ENCODE results near the gene VCX3B.
"Not testable (repeated sequence)": the region's sequence is repeated elsewhere in the genome, so short reads cannot be mapped to it uniquely, and the experiment has no call there.

VCX3B gene

DNA sequence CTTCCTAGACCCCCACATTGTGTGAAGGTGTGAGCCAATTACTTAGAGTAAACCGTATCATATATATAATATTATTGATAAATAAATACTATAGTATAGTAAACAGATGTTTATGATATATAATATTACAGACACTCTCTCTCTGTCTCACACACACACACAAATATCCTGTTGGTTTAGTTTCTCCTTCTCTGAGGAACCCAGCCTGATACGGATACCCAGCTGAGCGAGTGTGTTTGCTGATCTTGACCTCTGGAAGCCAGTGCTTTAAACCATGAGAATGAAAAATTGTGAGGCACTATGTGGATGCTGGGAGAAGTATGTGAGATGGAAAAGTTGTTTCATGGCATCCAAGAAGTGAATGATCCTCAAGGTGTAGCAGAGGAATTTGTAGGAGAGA lies at the start of gene VCX3B:
VCX3B (plus strand) TSS at position 301 of the 400 bp plus-strand sequence. CDS start 621 bp downstream, outside the sequence.
- DNase-seq (ENCODE audit: low spot score) = not testable (repeated sequence)

DNA sequence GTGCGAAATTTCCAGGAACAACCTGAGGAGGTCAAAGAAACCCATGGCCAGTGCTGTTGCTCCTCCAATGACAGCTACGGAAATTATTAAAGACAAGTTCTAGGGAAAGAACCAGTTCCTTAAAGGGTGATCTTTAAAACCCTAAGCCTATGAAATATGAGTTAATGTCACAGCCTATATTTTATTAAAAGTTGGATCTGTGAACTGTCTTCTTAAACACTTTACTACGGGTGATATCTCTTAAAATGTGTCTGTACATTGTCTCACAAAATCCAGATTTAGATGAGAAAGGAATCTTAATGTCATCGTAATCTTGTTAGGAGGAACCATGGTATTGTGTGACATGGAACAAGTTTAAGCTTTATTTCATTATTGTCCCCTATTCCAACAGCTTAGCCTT lies 46.3 kb upstream of the VCX3B start:
- DNase-seq (ENCODE audit: low spot score) = no peak

DNA sequence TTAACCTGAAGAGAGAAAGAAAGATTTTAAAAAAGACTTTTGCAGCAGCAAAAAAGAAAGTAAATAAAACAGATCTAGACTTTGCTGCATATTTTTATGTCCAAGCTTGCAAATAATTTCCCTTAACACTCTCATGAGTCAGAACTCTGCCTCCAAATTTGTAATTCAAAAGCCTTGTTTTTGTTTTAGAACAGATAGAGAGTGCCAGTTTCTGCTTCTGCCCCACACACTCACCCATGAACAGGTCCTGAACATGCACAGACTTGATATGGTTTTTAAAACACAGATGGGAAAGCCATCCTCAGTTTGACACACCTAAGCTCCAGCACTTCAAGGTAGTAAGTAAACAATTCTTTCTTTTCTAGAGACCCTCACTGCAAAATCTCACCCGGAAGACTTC lies 39.7 kb upstream of the VCX3B start:
- no peak for DNase-seq (ENCODE audit: low spot score)

DNA sequence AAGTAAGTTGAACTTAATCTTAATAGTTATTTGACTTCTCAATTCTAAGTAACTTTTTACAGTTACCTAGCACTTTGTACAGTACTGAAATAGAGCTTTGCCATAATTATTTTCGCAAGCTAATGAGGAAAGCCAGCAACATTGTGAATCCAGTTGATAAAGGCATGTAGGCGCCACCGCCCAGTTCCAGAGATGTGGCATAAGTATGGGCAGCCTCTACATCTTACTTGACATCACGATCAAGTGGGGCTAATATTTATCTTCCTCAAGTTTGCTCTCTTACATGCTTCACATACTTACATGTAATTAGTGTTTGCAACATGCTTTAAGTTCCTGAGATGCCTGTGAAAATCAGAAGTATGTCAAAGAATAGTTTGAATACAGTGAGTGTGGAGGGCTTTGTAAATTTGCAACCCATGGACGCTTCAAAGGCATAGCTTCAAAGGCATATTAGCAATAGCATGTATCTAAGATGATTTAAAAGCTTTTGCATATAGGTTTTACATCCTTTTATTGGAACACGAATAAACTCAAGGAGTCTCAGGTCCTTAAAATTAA lies 34.9 kb upstream of the VCX3B start:
- no peak for DNase-seq (ENCODE audit: low spot score)

DNA sequence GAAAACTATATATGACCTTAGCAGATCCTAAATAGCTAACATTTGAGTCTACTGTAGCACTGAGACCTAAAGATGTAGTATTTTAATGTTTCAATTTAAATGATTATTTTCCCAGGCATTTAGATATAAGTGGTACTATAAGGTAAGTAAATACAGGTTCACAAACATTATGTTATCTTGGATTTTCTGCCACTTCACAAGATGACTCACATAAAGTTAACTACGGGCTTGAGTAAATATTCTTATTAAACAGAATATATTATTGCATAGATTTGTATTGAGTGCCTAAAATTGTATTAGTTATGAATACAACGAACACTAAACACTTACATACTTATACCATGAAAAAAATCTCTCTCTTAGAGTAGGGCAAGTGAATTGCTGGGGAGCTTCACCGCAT lies 34.2 kb upstream of the VCX3B start:
- DNase-seq (ENCODE audit: low spot score) = no peak

DNA sequence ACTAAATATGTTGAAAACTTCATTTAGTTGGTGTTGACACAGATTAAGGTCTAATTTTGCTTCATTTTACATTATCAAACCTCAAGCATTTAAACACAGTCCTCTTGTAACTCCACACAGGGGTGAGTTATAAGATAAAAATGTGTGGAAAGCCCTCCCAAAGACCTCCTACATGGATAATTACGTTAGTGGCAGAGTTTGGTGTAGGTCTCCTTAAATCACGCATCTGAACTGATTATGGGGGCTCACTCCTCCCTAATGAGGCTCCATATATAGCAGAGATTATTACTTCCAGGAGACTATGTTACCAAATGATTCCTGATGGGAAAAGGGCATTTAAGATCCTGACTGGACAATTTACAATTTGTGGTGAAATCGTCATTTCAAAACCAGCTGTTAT lies 32.2 kb upstream of the VCX3B start:
- no peak for DNase-seq (ENCODE audit: low spot score)

DNA sequence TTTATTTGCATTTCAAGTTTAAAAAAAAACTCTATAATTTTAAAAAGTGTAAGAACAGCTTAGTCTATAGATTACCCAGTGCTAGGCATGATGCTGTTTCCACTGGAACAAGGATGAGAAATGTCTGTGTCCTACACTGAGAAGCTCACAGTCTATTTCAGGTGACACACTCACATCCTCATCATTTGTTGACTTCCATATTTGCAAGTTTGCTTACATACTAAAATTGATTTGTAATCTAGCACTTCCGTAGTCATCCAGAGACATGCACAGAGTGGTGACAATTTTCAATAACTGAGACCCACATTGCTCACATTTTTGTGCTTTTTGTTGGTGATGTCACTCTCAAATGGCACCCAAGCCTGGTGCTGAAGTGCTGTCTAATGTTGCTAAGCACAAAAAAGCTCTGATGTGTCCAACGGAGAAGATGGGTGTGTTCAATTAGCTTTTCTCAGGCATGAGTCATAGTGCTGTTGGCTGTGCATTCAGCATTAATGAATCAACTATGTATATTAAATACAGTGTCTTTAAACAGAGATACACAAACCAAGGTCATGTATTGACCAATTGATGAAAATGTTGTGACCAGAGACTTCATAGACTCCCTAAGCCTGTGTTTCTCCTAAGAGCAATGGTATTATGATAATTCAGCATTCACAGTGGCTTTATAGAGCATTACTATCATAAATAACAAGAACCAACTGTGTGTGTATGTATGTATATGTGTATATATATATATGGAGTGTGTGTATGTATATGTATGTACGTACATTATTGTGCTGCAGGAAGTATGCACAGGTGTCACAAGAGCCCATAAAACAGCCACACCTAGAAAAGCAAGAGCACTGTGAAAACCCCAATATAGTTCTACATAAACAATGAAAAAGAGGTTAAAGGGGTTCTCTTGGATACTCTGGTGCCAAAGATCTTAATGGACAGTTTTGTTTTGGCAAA lies 31.2 kb upstream of the VCX3B start:
- DNase-seq (ENCODE audit: low spot score) = no peak

DNA sequence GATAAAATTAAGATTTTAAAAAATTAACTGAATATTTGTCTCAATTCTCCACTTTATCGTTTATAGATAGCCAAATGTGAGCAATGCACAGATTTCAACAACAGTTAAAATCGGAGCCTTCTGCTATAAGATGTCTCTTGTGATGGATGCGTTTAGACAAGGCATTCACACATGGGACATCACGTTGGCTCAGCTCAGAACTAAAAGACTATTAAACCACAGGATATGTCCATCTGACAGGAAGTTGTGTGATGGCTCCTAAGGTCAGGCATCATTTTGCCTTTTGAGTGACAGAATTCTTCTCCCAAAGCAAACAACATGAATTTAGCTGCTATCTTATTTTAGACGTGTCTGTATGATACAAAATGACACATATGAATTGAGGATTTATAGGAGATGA lies 17.3 kb upstream of the VCX3B start:
- no peak for DNase-seq (ENCODE audit: low spot score)

DNA sequence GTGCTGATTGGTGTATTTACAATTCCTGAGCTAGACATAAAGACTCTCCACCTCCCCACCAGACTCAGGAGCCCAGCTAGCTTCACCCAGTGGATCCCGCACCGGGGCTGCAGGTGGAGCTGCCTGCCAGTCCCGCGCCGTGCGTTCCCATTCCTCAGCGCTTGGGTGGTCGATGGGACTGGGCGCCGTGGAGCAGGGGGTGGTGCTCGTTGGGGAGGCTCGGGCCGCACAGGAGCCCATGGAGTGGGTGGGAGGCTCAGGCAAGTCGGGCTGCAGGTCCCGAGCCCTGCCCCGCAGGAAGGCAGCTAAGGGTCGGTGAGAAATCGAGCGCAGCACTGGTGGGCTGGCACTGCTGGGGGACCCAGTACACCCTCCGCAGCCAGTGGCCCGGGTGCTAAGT lies 12.3 kb upstream of the VCX3B start:
- not testable (repeated sequence) for DNase-seq (ENCODE audit: low spot score)

DNA sequence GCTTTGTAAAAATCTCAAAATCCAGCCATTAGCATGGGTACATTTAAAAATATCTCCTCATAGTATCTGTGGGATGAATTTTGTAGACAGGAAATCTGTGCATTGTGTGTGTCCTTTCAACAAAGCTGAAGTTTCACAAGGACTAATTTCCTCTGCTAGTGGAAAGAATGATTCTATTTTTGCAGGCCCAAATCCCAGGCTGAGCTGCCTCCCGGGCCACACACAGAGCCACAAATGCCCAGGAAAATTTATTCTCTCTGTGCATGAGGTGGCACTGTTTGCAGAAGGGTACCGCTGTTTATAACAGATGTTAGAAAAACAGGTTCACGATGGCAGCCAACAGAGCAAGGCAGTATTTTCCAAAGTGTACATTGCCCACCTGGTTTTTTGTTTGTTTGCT lies 11.0 kb upstream of the VCX3B start:
- no peak for DNase-seq (ENCODE audit: low spot score)

DNA sequence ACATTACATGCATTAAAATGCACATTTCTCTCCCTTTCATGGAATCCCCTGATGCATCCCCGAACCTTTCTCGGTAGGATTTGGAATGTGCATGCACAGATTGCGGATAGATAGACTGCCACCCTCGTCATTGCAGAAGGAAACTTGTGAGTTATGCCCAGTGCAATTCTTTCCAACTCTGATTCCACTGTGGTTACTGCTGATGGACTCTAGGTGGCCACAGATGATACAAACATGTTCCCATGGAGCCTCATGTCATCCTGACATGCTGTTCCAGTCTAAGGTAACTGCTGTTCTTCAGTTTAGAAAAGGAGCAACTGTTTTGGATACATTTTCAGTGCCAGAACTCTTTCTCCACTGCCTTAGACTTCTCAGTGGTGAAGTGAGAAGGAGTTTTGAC lies 9.1 kb upstream of the VCX3B start:
- no peak for DNase-seq (ENCODE audit: low spot score)

DNA sequence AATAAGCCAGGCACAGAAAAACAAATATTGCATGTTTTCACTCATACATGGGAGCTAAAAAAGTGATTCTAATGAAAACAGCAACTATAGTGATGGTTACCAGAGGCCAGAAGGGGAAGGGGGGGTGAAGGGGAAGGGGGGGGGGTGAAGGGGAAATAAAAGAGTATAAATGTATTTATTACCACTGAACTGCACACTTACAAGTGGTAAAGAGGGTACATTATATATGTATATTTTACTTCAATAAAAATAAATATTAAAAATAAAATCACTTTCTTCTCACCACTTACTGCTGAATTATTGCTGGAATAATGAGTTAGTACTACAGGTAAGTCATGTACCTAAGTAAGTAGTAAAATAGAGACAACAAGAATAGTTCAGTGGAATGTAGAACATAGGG lies 2.1 kb upstream of the VCX3B start:
- no peak for DNase-seq (ENCODE audit: low spot score)

DNA sequence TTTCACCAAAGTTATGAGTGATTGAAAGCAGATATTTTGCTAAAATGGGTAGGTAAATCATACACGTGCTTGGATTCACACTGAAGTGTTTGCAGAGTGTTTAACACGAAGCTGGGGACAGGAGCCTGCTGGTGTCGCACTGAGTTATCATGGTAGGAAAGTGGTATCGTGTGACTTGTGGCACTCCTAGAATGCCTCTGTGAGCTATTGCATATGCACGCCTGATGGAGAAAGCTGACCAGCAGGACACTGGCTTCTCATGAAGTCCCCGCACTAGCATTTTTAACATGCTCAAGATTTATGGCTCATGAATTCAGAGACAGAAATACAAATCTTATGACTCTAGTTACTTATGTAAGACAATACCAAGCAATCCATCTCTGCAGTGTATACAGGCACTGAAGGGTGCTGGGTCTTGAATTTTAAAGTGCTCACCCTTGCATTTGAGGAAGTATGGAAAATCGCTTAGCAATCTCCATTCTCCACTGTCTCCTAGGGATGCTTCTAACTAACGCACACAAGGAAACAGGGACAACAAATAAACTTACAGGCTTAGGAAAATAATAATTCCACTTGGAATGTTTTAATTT lies 19.8 kb downstream of the VCX3B start:
- DNase-seq (ENCODE audit: low spot score) = no peak

DNA sequence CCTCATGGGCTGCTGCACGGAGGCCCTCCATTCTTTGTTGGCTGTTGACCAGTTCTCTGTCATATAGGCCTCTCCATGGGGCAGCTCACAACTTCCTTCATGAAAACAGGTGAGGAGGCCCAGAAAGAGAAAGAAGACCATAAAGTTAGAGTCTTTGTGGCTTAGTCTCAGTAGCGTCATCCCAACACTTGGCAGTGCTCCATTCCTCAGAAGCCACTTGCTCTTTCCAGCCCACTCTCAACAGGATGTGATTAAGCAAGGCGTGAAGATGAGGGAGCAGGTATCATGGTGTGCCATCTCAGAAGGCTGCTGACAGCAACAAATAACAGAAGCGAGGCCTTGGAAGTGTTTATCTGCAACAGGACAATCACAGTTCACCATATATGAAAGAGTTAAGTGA lies 30.4 kb downstream of the VCX3B start:
- DNase-seq (ENCODE audit: low spot score) = not testable (repeated sequence)

DNA sequence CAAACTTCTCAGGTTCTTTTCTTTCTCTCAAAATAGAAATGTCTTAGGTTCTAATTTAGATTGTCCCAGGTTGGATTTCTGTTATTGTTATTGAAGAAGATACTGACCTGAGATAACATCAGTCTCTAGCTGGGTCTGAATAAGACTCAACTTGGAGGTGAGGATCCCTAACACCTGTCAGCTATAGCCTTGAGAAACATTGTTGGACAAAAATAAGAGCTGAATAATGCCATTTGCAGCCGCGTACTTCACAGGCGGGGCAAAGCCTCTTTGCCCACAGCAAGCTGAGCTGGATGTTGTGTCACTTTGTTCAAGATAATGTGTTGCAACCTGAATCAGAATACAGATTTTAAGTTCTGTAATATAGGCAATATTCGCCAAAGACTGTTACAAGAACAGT lies 35.6 kb downstream of the VCX3B start:
- DNase-seq (ENCODE audit: low spot score) = no peak

DNA sequence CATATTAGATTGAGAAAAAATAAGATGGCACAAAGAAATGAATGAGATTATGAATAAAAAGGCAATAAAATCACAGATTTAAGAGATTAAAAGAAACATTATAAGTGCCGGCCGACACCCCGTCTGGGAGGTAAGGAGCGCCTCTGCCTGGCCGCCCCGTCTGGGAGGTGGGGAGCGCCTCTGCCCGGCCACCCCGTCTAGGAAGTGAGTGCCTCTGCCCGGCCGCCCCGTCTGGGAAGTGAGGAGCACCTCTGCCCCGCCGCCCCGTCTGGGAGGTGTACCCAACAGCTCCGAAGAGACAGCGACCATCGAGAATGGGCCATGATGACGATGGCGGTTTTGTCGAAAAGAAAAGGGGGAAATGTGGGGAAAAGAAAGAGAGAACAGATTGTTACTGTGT lies 37.5 kb downstream of the VCX3B start:
- not testable (repeated sequence) for DNase-seq (ENCODE audit: low spot score)

DNA sequence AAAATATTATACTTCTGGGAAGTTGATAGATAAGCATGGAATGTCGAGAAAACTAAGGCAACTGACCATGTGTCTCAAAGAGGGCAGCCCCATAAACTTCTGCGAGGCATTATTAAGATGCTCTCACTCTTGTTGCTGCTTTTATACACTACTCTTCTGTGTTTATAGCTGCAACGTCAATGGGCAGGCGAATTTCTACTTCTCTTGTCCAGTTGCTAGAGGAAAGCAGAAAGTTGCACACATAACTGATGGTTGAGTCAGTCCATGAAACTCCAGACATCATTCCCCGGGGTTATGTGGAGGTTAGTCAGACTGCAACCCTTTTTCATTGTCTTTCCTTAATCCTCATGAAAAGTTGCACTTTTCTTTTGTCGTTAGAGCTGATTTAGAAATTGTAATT lies 39.8 kb downstream of the VCX3B start:
- DNase-seq (ENCODE audit: low spot score) = no peak

Data from CD4-positive, alpha-beta T cell treated with Interleukin-15 for 4 hours (primary cell).